GM19351 (cell line): Measurements from ENCODE around the gene MTMR12.

ENCODE experiments used
- ATAC-seq: cut with Tn5 transposase; IDR thresholded peaks from one replicate; pipeline ENCODE4 v1.9.1; 2021; ENCODE audit warnings: mild to moderate bottlenecking, moderate library complexity; ENCODE audit not compliant: unreplicated experiment

MTMR12 gene

GRCh38 chr5:32277798-32278197, 34.9 kb downstream of the MTMR12 start:
- ATAC-seq, result no peak

DNA sequence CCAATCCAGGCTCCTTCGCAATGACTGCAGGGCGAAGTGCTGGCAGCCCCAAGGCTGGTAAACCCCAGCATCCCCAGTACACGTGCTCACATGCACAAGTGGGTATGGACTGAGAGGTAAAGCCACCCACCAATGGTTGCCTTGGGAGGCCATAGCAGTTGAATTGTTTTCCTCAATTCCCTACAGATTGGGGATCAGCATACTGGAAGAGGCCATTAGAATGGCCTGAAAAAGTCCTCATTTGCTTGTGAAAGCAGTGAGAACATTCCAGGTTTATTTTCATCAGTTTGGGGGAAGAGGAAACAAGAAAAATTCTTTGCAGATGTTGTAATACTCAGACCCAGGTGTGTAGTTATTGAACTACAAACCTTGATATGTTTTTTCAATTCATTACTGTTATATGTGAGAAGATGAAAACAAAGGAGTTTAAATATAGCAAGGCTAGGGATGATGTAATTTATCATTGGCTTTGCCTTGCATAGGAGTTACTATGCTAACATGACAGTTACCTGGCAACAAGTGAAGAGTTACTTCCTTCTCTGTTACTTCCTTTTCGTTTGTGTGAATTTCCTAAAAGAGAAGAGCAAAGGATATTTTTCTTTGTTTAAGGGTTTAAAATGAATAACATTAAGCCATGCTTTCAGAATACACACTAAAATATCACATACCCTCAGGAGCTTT, 36.4 kb downstream of the MTMR12 start:
- ATAC-seq, result peak; percentile 44

DNA sequence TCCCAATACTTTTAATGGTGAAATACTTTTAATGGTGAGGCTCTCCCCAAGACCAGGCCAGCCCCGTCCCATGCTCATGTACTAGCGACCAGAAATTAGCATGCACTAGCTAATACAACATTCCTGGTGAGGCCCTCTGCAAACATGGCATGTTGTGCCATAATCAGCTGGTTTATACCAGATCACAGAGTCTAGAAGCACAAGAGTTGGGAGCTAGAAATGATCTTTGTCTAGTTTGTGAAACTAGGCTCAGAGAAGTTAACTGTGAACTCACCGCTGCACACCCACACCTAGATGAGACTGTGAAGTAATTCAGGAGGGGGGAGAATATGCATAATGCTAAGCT, 37.4 kb downstream of the MTMR12 start:
- ATAC-seq, result no peak

DNA sequence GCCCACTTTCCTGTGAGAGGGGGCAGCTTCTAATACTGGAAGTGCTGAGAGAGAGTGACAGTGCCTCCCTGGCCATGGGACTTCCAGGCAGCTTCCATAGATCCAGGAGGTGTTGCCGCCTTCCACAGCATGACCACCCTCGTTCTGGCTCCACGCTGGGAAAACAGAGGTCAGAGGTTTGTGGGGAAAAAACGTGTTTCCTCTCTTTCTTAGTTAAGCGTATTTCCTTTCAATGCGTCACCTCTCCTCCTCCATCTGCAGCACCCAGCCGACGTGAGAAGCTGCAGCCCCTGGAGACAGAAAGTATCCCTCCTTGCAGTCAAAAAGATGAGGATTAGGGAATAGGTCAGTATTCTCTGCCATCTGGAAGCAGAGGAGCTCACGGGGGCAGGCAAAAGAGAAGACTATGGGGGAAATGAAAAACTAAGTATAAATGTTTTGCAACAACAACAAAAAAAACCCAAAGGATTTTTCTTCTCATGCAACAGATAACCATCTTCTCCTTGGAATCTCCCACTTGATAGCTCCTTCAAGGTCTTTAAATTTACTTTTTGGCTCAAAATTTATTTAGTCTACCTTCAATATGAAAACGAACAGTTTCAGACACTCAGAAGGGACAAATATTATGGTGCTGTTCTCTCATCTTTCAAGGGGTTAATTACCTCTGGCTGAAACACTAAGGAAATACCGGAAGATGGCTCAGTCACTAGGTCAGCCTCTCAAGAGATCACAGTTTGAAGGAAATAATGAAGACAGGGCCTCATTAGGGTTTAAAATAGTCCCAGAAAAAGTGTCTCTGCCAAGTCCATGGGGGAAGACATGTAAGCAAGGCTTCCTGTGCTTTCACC, 38.0 kb downstream of the MTMR12 start:
- no peak for ATAC-seq

- ATAC-seq, result no peak
These were observed 38.9 kb downstream of the MTMR12 start for GRCh38 chr5:32273821-32274220.

DNA sequence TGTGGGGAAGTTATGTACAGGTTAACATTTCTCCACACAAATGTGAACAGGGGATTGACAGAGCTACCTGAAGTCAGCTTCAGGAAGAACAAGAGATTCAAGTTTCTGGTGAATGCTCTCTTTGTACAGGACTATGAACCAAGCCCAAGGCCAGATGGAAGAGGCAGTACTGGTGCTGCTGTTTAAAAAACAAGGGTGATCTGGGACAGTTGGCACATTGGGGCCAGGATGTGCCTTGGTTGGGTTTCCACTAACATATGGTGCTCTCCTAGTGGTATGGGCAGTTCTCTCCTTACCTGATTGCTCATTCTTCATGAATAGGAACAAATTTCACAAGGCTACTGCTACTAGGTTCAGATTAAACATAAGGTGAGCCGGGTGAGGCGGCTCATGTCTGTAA, 40.0 kb downstream of the MTMR12 start:
- ATAC-seq, result no peak

DNA sequence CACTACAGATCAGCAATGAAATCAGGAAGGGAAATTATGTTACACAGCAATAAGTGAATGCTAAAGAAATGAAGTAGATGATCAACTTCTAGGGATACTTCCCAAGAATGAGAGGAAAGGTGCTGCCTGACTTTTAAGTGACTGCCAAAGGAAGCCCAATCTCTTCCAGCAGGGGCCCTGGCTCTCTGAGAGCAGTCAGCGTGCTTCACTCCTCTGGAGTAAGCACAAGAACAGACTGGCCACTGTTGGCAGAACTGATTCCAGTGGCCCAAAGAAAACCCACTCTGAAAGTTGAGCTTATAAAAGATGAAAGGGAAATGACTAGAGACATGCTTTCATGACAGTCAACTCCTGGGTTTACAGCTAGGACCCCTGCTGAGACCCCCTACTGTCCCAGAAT, 41.8 kb downstream of the MTMR12 start:
- ATAC-seq, result no peak

- ATAC-seq, result no peak
These were observed 42.6 kb downstream of the MTMR12 start for GRCh38 chr5:32270178-32270577.

GRCh38 chr5:32265902-32266301, 46.8 kb downstream of the MTMR12 start:
- no peak for ATAC-seq

DNA sequence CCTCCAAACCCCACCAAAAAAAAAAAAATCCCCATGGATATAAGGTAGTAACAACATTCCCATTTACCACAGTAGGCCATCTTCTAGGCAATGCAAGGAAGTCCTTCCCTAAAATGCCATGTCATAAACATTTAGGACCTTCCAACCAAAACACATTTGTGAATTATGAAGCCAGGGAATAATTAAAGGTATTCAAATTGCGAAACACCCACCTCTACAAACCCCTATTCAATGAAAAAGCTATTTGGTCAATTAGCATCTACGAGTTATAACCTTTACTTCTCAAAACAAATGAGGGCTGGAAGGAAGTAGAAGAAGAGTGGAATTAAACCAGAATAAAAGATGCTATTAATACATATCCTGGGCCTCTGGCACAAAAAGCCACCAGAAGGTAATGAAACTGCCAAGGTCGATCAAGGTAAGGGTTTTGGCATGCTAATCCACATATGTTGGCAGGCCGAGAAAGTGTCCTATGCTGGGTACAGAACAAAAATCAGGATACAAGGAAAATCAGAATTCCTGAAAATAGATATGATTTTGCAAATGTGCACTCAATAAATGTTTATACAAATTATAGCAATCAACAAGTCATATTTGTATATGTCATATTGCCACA, 47.7 kb downstream of the MTMR12 start:
- ATAC-seq, result no peak

- ATAC-seq, result no peak
These were observed 49.1 kb downstream of the MTMR12 start for GRCh38 chr5:32263684-32264083.

GRCh38 chr5:32261198-32261597, 51.5 kb downstream of the MTMR12 start:
- ATAC-seq, result peak; percentile 92

DNA sequence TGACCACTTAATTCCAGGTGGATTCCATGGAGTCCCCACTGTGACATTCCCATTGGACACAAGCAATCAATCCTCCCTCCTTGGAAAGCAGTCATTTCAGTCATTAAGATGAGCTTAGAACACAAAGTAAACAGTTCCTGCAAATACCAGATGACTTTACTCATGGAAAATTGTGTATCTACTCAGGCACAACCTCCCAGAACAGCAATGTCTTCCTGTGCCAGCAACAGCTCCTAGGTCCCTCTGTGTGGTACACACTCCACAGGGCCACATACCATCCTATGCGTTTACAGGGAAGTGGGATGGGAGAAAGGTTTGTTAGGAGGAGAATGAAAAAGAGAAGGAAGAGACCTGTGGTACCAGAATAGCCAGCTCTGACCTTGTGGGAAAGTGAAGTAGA, 53.7 kb downstream of the MTMR12 start:
- no peak for ATAC-seq

GRCh38 chr5:32258424-32258823, 54.3 kb downstream of the MTMR12 start:
- no peak for ATAC-seq

DNA sequence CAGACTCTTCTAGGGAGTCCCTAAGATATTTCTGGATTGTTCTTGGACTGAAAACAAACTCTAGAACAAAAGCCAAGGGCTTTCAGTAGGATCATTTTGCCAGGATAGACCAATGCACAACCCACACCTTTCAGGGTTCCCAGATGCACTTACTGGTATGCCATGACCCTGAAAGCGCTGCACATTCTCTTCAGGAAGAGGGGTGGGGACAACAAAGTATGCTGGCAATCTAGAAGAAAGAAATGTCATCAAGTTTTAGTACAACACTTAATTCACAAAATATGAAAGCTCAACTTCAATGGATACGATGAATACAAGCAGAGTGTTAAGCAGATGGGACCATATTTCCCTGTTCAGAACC, 57.2 kb downstream of the MTMR12 start:
- ATAC-seq, result no peak

DNA sequence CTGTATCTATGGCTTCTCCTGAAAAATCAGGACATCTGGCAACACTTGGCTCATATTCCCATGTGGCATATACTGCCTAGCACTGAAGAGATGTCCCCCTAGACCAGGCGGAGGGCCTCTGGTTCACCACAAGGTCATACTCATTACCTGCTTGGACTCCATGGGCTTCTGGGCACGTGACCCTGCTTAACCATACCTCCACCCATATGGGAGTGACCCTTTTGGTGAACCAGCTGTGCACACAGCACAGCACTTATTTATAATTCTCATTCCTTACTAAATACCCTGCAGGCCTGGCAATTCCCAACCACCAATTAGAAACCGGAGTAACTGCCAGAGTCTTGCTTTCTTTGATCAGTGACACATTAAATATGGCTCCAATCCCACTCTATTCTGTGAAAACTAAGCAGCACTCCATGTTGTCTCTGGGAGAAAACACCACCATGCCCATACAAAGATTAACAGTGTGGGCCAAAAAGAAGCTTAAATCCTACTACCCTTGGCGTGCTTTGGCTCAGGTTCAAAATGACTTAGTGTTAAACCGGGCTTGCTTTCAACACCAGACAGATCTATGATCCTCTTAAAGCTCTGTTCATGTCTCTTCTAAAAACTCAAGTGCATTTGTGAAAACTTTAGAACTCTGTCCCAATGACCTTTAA, 57.7 kb downstream of the MTMR12 start:
- ATAC-seq, result no peak

DNA sequence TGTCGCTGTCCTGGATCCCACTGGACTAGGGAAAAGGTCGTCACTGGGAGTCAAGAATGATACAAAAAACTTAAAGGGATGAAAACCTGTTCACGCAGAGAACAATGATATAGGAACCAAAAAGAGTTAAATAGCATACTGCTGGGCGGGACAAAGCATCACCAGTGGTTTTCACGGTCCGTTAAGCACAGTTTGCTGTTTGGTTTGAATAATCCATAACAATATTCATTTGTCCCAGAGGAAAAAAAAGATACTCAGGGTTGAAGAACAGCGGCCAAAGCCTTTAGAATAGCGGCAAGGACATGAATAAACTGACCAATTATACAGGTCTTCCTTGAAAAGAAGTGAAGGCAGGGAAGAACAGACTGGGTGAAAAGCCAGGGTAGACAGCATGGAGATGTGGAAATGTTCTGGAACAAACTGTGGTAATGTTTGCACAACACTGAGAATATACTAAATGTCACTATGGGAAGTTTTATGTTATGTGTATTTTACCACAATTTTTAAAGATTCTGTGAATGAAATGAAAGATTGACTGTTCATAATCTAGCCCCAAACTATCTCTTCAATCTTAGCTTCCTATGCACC, 60.8 kb downstream of the MTMR12 start:
- no peak for ATAC-seq

- no peak for ATAC-seq
These were observed 63.1 kb downstream of the MTMR12 start for GRCh38 chr5:32249668-32250067.

DNA sequence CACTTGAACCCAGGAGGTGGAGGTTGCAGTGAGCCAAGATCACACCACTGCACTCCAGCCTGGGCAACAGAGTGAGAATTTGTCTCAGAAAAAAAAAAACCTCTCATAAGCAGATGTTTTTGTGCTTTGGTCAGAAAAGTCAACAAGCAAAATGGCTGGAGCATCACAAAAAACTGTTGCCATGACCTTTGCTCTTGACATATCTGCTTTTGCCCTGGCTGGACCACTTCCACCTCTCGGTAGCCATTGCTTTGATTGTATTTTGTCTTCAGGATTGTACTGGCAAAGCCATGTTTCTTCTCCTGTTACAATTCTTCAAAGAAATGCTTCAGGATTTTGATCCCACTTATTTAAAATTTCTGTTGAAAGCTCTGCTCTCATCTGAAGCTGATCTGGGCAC, 67.0 kb downstream of the MTMR12 start:
- no peak for ATAC-seq

GRCh38 chr5:32244017-32244416, 68.7 kb downstream of the MTMR12 start:
- no peak for ATAC-seq

DNA sequence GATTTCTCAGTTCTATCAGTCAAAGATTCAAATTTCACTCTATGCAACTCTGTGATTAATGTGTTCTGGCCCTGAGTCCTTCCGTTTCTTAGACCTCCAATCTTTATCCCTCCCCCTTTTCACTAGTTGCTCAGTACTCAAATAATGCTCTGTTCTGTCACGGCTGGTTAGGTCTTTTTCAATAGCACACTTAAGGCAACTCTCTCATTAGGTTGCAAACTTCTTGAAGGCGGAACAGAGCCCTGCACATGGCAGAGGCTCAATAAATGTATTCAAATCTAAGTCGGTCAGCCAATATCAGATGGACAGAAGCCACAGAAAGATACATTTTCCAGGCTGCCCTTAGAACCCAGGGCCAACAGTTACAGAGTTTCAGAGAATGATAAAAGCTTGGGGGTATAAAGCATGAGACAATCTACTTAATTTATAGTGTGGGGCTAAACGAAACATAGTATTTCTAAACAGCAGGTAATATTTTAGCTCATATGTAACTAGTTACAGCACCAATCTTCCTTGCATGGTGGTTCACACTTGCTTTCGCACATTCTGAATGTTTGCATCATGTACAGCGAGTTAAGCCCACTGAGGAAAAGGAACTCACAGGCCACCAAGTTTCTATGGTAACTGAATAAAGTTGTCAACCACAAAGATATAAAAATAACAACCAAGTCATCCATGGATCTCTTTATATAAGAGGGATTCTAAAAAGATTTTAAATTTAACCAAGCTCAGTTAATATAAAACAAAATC, 71.5 kb downstream of the MTMR12 start:
- ATAC-seq, result peak; percentile 89
